Measurements from ENCODE around the gene PIK3CA.
"Not testable (repeated sequence)": the region's sequence is repeated elsewhere in the genome, so short reads cannot be mapped to it uniquely, and the experiment has no call there.

The PIK3CA gene

GRCh38 chr3:179200790-179201189 is 52.6 kb downstream of the PIK3CA start:
- H3K4me3 ChIP-seq (ENCODE audit: low read length): no peak overlapping the region
- H3K9me3 ChIP-seq (ENCODE audit: control insufficient read depth, low read depth, low read length): no peaks in the 10 kb centered on the region
- H3K36me3 ChIP-seq (ENCODE audit: control insufficient read depth, low read depth, low read length): peaks cover 4% of the 10 kb centered on the region
- no peaks in the 10 kb centered on the region for H3K27me3 ChIP-seq (ENCODE audit: control insufficient read depth, insufficient read depth, low read length)
- no peak overlapping the region for H3K27ac ChIP-seq (ENCODE audit: low read length)
- H3K9ac ChIP-seq (ENCODE audit: low read length): no peak overlapping the region
- peaks cover 3% of the 10 kb centered on the region for H3K4me1 ChIP-seq (ENCODE audit: control insufficient read depth, low read depth, low read length)

DNA sequence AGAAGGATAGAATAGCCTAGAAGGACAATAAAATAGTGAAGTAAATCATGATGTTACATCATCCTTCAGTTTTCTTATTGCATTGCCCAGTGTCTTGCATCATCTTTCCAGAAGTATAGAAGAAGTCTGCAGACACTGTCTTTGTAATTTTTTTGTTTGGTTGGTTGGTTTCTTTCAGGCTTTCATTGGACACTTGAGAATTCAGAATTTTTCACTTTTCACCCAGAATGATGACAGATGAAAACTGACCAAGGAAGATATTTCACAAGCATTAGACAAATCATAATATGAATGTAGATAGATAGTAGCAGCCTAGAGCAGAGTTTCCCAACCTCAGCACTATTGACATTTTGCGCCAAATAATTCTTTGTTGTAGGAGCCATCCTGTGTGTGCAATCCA is 67.4 kb downstream of the PIK3CA start:
- H3K4me3 ChIP-seq (ENCODE audit: low read length); H3K36me3 ChIP-seq (ENCODE audit: control insufficient read depth, low read depth, low read length); H3K27me3 ChIP-seq (ENCODE audit: control insufficient read depth, insufficient read depth, low read length); H3K9ac ChIP-seq (ENCODE audit: low read length); H3K9me3 ChIP-seq (ENCODE audit: control insufficient read depth, low read depth, low read length); H3K27ac ChIP-seq (ENCODE audit: low read length); H3K4me1 ChIP-seq (ENCODE audit: control insufficient read depth, low read depth, low read length): not testable (repeated sequence)

DNA sequence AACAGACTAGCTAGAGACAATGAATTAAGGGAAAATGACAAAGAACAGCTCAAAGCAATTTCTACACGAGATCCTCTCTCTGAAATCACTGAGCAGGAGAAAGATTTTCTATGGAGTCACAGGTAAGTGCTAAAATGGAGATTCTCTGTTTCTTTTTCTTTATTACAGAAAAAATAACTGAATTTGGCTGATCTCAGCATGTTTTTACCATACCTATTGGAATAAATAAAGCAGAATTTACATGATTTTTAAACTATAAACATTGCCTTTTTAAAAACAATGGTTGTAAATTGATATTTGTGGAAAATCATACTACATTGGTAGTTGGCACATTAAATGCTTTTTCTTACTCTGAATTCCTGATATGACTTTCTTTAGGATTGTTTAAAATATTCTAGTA is 70.1 kb downstream of the PIK3CA start:
- H3K27ac ChIP-seq (ENCODE audit: low read length); H3K27me3 ChIP-seq (ENCODE audit: control insufficient read depth, insufficient read depth, low read length); H3K36me3 ChIP-seq (ENCODE audit: control insufficient read depth, low read depth, low read length); H3K9ac ChIP-seq (ENCODE audit: low read length); H3K4me3 ChIP-seq (ENCODE audit: low read length); H3K9me3 ChIP-seq (ENCODE audit: control insufficient read depth, low read depth, low read length); H3K4me1 ChIP-seq (ENCODE audit: control insufficient read depth, low read depth, low read length): not testable (repeated sequence)

DNA sequence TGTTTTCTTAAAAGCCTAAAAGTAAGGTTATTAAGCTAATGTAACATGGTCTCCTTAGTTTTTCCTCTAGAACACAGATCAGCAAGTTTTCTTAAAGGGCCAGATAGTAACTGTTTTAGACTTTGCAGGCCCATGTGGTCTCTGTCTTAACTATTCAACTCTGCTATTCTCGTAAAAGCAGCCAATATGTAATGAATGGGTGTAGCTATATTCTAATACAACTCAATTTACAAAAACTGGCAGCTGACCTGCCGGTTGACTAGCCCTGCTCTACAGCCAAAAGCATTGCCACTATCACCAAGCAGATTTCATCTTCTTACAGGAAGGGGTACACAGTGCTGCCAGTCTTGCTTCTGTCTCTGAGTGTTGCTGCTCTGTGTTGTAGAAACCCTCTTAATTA is 75.4 kb downstream of the PIK3CA start:
- Histone ChIP-seq H3K27me3 (ENCODE audit: control insufficient read depth, insufficient read depth, low read length) (no peaks in the 10 kb centered on the region), H3K36me3 (ENCODE audit: control insufficient read depth, low read depth, low read length) (peaks cover 4% of the 10 kb centered on the region), H3K27ac (ENCODE audit: low read length) (peak overlapping the region; percentile 49), H3K4me1 (ENCODE audit: control insufficient read depth, low read depth, low read length) (no peaks in the 10 kb centered on the region), H3K9ac (ENCODE audit: low read length) (no peak overlapping the region), H3K4me3 (ENCODE audit: low read length) (no peak overlapping the region), H3K9me3 (ENCODE audit: control insufficient read depth, low read depth, low read length) (no peaks in the 10 kb centered on the region)

- H3K36me3 ChIP-seq (ENCODE audit: control insufficient read depth, low read depth, low read length): peaks cover 4% of the 10 kb centered on the region
- H3K9me3 ChIP-seq (ENCODE audit: control insufficient read depth, low read depth, low read length): no peaks in the 10 kb centered on the region
- no peaks in the 10 kb centered on the region for H3K27me3 ChIP-seq (ENCODE audit: control insufficient read depth, insufficient read depth, low read length)
- no peak overlapping the region for H3K4me3 ChIP-seq (ENCODE audit: low read length)
- no peaks in the 10 kb centered on the region for H3K4me1 ChIP-seq (ENCODE audit: control insufficient read depth, low read depth, low read length)
- H3K9ac ChIP-seq (ENCODE audit: low read length): no peak overlapping the region
- H3K27ac ChIP-seq (ENCODE audit: low read length): no peak overlapping the region
Observed at GRCh38 chr3:179224584-179224983, 76.4 kb downstream of the PIK3CA start.

GRCh38 chr3:179227349-179227748 is 79.2 kb downstream of the PIK3CA start:
- H3K27me3 ChIP-seq (ENCODE audit: control insufficient read depth, insufficient read depth, low read length): no peaks in the 10 kb centered on the region
- H3K4me3 ChIP-seq (ENCODE audit: low read length): no peak overlapping the region
- H3K4me1 ChIP-seq (ENCODE audit: control insufficient read depth, low read depth, low read length): peaks cover 3% of the 10 kb centered on the region
- H3K9me3 ChIP-seq (ENCODE audit: control insufficient read depth, low read depth, low read length): no peaks in the 10 kb centered on the region
- H3K9ac ChIP-seq (ENCODE audit: low read length): no peak overlapping the region
- H3K27ac ChIP-seq (ENCODE audit: low read length): no peak overlapping the region
- peaks cover 6% of the 10 kb centered on the region for H3K36me3 ChIP-seq (ENCODE audit: control insufficient read depth, low read depth, low read length)

GRCh38 chr3:179229177-179229576 is 81.0 kb downstream of the PIK3CA start:
- Histone ChIP-seq H3K9me3 (ENCODE audit: control insufficient read depth, low read depth, low read length) (no peaks in the 10 kb centered on the region), H3K36me3 (ENCODE audit: control insufficient read depth, low read depth, low read length) (peaks cover 6% of the 10 kb centered on the region), H3K4me1 (ENCODE audit: control insufficient read depth, low read depth, low read length) (peaks cover 3% of the 10 kb centered on the region), H3K27ac (ENCODE audit: low read length) (no peak overlapping the region), H3K9ac (ENCODE audit: low read length) (no peak overlapping the region), H3K4me3 (ENCODE audit: low read length) (no peak overlapping the region), H3K27me3 (ENCODE audit: control insufficient read depth, insufficient read depth, low read length) (no peaks in the 10 kb centered on the region)

DNA sequence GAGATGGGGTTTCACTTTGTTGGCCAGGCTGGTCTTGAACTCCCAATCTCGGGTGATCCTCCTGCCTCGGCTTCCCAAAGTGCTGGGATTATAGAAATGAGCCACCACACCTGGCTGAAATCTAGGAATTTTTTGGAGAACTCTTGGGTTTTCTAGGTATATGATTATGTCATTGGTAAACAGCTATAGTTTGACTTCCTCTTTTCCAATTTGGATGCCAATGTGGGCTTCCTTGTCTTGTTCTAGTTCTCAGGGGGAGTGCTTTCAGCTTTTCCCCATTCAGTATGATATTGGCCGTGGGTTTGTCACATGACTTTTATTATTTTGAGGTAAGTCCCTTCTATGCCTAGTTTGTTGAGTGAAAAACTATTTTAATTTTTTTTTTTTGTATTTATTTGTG is 84.9 kb downstream of the PIK3CA start:
- peaks cover 6% of the 10 kb centered on the region for H3K36me3 ChIP-seq (ENCODE audit: control insufficient read depth, low read depth, low read length)
- H3K4me1 ChIP-seq (ENCODE audit: control insufficient read depth, low read depth, low read length): peaks cover 3% of the 10 kb centered on the region
- no peak overlapping the region for H3K9ac ChIP-seq (ENCODE audit: low read length)
- H3K4me3 ChIP-seq (ENCODE audit: low read length): no peak overlapping the region
- H3K27me3 ChIP-seq (ENCODE audit: control insufficient read depth, insufficient read depth, low read length): no peaks in the 10 kb centered on the region
- H3K9me3 ChIP-seq (ENCODE audit: control insufficient read depth, low read depth, low read length): no peaks in the 10 kb centered on the region
- no peak overlapping the region for H3K27ac ChIP-seq (ENCODE audit: low read length)

DNA sequence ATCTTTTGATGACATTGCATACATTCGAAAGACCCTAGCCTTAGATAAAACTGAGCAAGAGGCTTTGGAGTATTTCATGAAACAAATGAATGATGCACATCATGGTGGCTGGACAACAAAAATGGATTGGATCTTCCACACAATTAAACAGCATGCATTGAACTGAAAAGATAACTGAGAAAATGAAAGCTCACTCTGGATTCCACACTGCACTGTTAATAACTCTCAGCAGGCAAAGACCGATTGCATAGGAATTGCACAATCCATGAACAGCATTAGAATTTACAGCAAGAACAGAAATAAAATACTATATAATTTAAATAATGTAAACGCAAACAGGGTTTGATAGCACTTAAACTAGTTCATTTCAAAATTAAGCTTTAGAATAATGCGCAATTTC is 86.0 kb downstream of the PIK3CA start:
- Histone ChIP-seq H3K27me3 (ENCODE audit: control insufficient read depth, insufficient read depth, low read length) (no peaks in the 10 kb centered on the region), H3K9me3 (ENCODE audit: control insufficient read depth, low read depth, low read length) (no peaks in the 10 kb centered on the region), H3K4me3 (ENCODE audit: low read length) (no peak overlapping the region), H3K27ac (ENCODE audit: low read length) (no peak overlapping the region), H3K9ac (ENCODE audit: low read length) (no peak overlapping the region), H3K4me1 (ENCODE audit: control insufficient read depth, low read depth, low read length) (peaks cover 3% of the 10 kb centered on the region), H3K36me3 (ENCODE audit: control insufficient read depth, low read depth, low read length) (peaks cover 3% of the 10 kb centered on the region)

DNA sequence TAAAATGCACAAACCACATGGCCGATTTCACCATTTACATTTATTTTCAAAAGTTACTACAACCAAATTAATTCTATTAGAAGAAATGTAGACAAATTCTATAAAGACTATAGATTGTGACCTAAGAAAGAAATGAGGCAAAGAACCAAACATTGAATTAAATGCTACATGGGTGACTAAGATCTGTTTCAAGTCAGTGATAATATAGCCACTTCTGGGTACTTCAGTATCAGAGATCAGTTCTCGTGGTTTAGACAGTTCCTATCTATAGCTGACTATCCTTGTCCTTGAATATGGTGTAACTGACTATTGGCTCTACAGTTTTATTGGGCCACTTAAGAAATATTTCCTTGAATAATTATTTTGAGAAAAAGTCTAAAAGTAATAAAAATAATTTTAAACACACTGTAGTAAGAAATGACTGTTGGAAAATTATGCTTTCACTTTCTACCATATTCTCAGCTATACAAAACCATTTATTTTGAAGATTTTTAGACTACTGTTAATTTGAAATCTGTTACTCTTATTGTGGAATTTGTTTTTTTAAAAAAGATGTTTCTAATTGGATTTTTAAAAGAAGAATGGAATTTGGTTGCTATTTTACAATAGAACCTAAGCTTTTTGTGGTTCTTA is 88.6 kb downstream of the PIK3CA start:
- no peaks in the 10 kb centered on the region for H3K36me3 ChIP-seq (ENCODE audit: control insufficient read depth, low read depth, low read length)
- H3K4me1 ChIP-seq (ENCODE audit: control insufficient read depth, low read depth, low read length): peaks cover 3% of the 10 kb centered on the region
- no peak overlapping the region for H3K4me3 ChIP-seq (ENCODE audit: low read length)
- no peaks in the 10 kb centered on the region for H3K9me3 ChIP-seq (ENCODE audit: control insufficient read depth, low read depth, low read length)
- no peaks in the 10 kb centered on the region for H3K27me3 ChIP-seq (ENCODE audit: control insufficient read depth, insufficient read depth, low read length)
- no peak overlapping the region for H3K9ac ChIP-seq (ENCODE audit: low read length)
- no peak overlapping the region for H3K27ac ChIP-seq (ENCODE audit: low read length)

DNA sequence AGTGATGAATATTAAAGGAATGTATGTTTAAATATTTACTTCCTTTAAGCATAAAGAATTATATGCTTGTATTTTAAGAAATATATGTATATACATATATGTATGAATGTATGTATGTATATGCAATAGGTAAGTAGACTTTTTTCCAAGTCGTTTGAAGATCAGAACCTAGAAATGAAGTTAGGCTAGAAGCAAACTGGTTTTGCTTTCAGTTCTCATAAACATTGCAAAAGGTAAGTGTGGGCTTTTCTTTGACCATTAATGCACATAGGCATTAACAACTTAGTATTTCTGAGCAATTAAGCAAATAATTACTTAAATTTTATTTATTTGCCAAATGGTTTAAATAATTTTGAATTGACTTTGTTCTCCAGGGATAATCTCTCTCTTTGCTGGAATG is 92.1 kb downstream of the PIK3CA start:
- not testable (repeated sequence) for H3K9ac ChIP-seq (ENCODE audit: low read length); H3K27me3 ChIP-seq (ENCODE audit: control insufficient read depth, insufficient read depth, low read length); H3K27ac ChIP-seq (ENCODE audit: low read length); H3K4me3 ChIP-seq (ENCODE audit: low read length); H3K9me3 ChIP-seq (ENCODE audit: control insufficient read depth, low read depth, low read length); H3K36me3 ChIP-seq (ENCODE audit: control insufficient read depth, low read depth, low read length); H3K4me1 ChIP-seq (ENCODE audit: control insufficient read depth, low read depth, low read length)

- H3K27me3 ChIP-seq (ENCODE audit: control insufficient read depth, insufficient read depth, low read length); H3K9me3 ChIP-seq (ENCODE audit: control insufficient read depth, low read depth, low read length); H3K4me3 ChIP-seq (ENCODE audit: low read length); H3K36me3 ChIP-seq (ENCODE audit: control insufficient read depth, low read depth, low read length); H3K27ac ChIP-seq (ENCODE audit: low read length); H3K4me1 ChIP-seq (ENCODE audit: control insufficient read depth, low read depth, low read length); H3K9ac ChIP-seq (ENCODE audit: low read length): not testable (repeated sequence)
Observed at GRCh38 chr3:179242859-179243258, 94.7 kb downstream of the PIK3CA start.
